GM21737 (cell line): ENCODE measurements around the gene FA2H.
"Not testable (repeated sequence)": the region's sequence is repeated elsewhere in the genome, so short reads cannot be mapped to it uniquely, and the experiment has no call there.

Experiments
- ATAC-seq: cut with Tn5 transposase; IDR thresholded peaks from one replicate; pipeline ENCODE4 v1.9.1; 2021; ENCODE audit warnings: mild to moderate bottlenecking, moderate library complexity; ENCODE audit not compliant: unreplicated experiment

FA2H gene

DNA sequence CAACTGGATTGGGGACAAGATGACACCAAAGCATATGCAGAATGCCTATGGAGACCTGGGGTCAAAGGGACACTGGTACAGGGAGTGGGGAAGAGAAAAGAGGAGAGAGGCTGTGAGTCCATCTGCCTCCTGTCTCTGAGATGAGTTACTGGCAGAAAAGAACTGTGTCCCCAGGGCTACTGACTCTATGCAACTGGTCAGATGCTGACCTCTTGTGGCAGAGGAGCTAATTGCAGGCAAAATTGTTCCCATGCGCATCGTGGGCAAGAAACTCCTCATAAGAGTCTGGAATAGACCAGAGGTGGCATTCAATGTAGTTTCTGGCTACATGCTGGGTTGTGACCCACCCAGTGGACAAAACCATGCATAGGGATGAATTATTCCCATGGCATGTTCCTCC, 47.9 kb downstream of the FA2H start:
- no peak for ATAC-seq

DNA sequence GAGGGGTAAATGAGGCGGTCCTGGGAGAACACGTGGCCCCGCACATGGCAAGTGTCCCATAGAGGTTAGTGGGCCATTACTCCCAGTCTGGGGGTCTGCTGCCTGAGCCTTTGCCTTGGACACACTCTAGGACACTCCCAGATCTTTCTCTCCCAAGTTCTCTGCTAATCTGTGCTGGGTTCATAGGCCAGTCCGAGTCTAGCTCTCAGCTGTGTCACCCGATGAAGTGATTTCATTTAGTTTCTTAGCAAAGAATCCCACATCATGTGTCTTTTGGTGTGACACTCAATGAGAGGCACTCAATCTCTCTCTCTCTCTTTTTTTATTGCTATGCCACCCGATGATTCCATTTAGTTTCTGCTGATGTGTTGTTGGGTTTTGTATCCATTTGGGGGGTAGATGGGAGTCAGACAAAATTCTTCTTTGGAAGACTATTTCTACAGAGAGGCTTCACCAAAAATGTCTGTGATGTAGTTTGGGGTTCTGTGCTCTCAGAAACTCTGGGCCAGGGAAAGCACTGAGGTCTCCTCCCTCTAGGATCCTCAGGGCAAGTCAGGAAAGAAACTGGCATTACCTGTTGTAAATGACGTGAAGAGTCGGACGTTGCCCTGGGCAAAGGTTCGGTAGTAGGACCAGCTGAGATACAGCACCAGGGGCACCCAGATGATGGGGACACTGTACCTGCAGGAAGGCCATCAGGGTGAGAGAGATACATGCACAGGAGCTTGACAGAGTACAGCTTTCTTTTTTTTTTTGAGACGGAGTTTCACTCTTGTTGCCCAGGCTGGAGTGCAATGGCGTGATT, 48.8 kb downstream of the FA2H start:
- ATAC-seq, result no peak

DNA sequence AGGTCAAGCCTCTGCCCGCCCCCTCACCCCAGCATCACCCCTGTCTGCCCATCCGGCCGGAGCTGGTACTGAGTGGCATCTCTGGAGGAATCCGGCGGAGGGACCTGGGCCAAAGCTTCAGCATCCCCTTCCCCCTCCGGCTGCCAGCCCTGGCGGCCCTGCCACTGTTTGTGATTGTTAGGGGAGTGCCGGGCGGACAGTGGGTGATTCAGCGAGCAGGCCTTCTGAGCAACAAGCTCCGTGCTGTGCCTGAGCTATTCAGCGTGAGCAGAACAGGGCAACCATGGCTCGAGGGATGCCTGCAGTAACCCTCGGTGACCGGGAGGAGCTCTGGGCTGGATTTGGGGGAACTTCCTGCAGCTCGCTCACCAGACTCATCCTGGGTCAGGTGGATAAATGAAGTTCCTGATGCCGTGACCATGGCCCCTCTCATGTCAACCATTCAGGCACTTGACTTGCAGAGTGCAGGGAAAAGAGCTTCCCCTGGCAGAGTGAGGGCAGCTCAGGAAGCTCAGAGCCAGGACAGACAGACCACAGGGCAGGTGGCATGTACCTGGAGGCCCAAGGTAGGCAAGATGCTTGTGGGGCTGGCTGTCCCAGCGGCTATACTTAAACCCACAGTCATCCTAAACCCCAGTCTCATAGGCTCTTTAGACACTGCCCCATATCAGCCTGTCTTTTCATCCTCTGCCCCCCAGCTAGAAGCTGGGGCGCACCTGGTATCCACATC, 49.6 kb downstream of the FA2H start:
- ATAC-seq, result no peak

DNA sequence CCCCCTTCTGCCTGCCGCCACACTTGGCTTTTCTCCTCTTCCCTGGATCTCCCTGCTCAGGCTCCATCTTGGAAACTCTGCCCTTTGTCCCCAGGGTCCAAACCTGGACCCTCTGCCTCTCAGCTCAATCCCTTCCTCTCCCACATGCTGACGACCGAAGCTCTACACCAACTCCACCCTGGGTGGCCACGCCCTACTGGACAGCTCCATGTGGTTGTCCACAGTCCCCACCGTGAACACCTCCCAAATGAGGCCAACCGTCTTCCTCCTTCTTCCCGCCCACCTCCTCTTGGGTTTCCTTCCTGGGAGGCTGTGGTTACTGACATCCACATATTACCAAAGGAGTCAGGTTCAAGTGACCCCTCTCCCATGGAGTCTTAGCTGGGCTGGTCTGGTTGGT, 51.4 kb downstream of the FA2H start:
- no peak for ATAC-seq

DNA sequence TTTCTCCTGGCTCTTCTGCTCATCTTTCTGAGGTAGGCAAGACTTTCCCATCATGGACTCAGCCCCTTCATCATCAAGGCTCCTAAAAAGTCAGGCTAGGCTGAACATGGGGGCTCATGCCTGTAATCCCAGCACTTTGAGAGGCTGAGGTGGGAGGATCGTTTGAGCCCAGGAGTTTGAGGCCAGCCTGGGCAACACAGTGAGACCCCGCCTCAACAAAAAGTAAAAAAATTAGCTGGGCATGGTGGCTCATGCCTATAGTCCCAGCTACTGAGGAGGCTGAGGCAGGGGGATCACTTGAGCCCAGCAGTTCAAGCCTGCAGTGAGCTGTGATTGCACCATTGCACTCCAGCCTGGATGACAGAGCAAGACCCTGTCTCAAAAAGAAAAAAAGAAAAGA, 52.5 kb downstream of the FA2H start:
- not testable (repeated sequence) for ATAC-seq

DNA sequence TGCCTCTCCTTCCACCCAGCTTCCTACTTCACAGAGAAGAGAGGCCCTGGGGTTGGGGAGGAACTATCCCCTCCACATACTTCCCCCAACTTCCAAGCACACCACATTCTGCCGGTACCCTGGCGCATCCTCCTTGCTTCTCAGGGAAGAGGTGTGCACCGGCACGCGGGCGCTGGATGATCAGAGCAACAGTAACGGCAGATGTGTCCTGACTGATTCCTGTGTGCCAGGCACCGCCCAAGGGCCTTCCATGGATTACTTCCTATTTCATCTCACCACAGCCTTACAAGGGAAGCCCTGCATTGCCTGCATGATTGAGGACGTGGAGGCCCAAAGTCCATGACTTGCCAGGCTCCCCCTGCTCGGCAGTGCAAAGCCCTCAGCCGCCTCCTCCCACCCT, 52.9 kb downstream of the FA2H start:
- no peak for ATAC-seq

DNA sequence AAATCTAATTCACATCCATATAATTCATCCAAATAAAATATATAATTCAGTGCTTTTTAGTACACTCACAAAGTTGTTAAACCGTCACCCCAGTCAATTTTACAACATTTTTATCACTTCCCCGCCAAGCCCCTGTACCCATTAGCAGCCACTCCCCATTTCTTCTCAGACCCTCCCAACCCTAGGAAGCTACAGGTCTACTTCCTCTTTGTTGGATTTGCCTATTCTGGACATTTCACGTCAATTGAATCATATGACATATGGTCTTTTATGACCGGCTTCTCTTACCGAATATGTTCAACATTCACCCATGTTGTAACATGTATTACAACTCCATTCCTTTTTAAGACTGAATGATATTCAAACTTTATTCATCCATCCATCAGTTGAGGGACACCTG, 54.0 kb downstream of the FA2H start:
- no peak for ATAC-seq

DNA sequence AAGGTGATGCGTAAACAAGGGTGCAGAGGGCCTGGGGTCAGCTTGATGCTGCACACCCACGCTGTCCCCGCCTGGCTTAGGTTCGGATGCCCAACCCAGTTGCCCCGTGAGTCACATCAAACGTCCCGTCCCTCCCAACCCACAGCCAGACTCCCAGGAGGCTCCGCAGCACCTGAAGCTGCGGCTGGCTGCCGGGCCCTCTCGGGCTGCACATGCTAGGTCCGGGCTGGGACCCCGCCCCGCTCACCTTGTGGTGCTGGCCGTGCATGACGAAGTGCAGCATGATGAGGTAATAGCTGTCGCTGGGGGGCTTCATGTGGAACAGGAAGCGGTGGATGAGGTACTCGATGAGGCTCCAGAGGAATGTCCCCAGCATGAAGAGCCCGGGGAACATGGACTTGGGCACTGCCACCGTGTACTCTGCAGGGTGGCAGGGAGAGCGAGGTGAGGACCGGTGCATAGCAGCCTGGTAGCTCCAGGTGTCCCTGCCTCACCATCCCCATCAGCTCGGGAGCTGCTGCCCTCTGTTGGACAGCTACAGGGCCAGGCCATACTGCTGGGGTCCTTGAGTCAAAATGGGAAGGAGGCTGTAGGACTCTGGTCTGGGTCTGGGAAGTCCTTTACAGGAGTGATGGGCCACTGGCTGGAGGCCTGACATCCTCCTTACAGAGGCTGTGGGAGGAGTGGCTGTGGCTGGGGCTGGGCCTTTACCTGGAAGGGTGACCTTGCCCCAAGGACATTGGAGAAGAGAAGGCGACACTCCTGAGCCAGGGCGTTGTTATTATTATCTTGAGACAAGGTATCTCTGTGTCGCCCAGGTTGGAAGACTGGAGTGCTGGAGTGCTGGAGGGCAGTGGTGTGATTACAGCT, 55.6 kb downstream of the FA2H start:
- no peak for ATAC-seq

DNA sequence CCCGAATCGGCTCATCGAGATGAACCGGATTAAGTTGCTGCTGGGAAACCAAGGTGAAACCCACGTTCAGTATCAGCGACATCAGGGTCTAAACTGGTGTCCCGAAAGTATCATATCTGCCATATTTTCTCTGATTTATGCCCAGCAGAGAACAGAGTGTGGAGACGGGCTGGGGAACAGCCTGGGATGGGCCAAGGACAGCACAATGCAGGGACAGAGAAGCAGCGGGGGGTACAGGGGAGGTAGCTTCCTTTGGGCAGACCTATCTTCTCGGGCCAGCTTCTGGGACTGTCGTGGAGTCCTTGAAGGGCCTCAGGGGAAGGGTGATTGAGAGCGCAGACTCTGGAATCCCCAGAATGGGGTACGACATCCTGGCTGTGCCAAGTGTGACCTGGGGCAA, 56.5 kb downstream of the FA2H start:
- no peak for ATAC-seq

DNA sequence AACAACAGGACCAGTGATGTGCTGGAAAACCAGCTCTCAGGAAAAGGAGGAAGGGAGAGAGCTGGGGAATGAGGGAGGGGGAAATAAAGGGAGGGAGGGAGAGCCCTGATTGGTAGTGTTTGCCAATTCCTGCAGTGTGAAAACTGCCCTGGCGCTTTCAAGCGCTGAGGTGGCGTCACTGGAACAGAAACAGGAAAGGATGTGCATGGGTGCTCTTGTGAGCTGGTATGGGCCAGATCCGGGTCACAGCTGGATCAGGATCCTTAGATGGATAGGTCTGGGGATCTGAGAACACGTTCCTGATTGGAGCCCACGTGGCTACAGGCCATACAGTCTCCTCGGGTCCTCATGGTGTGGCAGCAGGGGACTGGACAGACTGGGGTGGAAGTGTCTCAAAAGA, 57.3 kb downstream of the FA2H start:
- ATAC-seq, result no peak

DNA sequence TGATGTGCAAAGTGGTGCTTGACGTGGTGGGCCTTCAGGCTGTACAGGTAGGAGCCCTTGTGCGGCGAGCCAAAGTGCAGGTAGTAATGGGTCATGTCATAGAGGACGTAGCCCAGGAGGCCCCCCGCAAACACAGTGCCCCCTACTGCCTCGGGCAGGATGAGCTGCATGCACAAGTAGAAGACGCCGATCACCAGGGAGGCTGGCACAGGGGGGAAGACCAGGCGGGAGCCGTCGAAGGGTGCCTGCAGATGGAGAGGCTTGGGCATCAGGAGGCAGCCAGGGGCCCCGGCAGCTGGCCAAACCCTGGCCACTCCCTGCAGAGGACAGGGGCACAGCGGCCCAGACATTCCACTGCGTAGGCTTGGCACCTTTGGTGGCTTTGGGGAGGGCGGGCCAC, 58.3 kb downstream of the FA2H start:
- ATAC-seq, result no peak

DNA sequence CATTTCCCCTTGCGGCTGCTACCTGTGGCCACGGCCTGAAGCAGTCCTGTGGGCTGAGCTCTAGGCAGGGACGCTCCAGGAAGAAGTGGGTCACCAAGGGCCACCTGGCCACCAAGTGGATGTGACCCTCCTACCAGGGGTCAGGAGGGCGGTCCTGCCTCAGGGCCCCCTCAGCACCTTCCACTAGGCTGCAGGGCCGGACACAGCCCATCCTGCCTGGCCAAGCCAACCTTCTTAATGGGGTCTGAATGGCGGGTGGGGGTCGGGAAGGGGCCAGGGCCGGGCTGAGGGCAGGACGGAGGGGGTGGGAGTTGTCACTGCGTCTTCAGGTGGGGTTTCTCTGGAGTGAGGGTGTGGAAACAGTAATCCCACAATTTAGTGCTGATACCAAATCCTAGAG, 60.7 kb downstream of the FA2H start:
- no peak for ATAC-seq

DNA sequence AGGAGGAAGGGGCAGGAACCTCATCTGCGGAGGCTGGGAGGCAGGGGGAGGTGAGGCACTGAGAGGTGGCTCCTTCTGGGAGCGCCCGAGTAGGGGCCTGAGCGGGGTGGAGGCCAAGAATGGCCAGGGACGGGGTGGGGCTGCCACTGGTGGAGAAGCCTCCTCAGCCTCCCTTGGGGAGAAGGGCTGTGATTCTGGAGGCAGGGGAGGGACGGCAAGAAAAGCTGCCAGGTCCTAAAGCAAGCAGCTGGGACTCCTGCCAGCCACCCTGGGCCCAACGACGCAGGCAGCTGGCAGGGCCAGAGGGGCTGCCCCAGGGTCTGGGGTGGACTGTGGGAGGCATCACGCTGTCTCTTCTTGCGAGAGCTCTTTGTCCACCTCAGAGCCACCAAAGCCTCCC, 61.3 kb downstream of the FA2H start:
- no peak for ATAC-seq

DNA sequence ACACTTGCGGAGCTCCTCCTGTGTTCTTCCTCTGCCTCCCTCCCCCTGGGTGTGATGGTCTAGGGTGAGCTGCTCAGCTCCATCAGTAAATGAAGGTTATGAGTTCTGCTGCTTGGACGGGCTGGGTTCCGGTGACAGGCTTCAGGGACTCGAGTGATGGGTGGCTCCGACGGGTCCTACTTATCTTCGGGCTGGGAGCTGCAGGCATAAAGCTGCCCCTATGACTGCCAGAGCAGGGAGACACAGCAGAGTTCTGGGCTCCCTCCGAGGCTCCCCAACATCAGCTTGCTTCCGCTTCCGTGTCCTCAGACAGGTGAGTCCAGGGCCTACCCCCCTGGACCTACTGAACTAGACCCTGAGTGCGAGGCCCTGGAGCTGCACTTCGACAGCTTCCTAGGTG, 62.7 kb downstream of the FA2H start:
- no peak for ATAC-seq

DNA sequence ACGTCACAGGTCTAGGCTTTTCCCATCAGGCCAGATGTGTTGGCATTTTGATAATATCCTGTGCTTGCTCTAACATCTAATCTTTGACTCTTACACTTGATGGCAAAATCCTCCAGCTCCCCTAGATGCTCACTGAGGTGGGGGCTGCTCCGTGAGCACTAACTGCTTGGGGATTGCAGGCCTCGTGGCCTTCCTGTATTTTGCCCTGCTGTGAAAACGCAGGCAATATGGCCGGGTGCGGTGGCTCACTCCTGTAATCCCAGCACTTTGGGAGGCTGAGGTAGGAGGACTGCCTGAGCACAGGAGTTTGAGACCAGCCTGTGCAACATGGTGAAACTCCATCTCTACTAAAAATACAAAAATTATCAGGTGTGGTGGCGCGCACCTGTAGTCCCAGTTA, 64.2 kb downstream of the FA2H start:
- no peak for ATAC-seq

DNA sequence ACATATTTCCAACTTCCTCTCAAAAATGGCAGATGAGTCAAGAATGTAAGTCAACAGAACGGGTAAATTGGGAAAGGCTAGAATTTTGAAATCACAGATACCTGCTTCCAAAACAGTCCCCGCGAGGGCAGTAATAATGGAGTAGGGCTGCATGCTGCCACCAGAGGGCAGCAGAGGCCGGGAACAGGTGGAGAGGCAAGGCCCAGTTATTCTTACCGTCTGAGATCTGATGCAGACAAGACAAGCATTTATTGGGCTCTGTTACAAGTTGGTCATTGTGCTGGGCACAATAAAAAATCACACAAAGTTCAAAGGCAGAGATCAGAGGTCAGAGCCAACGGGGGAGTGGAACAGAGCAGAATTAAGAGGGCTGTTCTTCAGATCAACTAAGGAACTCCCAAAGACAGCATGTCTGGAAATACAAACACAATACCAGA, 65.2 kb downstream of the FA2H start:
- peak; percentile 82 for ATAC-seq

DNA sequence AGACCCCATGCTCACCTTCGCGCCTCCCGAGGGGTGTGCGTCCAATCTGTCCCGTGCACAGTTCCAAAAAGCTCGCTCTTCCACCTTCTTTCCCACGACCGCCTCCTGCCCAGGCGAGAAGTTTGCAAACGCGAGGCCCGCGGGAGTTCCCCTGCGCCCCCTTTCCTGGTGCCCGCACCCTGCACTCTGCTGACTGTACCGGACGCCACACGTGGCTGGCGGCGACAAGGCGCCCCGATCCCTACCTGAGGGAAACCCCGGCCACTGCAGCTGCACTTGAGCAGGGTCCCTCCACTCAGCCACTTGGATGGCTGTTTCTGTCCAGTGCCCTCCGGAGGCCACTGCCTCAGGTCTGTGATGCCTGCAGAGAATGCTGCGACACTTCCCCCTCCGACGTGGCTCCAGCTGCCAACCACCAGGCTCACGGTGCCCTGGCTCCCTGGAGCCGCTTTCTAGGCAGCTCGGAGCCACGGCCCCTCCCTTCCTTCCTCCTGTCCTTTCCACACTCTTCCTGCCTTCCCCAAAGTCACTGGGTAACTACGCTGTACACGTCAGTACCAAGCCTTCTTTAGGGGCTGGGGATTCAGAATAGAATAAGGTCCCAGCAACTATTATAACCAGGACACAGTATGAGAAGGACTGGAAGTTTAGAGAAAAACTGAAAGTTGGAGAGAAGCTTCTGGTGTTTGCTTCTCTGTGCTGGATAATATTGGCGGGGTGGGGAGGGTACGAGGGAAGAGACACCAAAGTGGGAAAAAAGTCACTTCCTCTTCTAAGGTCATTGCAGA, 74.0 kb downstream of the FA2H start, which contains the start of gene MLKL:
MLKL (minus strand) TSS at position 425 of the 788 bp plus-strand sequence. CDS start 5,105 bp downstream, outside the sequence.
- ATAC-seq, result peak; percentile 45

DNA sequence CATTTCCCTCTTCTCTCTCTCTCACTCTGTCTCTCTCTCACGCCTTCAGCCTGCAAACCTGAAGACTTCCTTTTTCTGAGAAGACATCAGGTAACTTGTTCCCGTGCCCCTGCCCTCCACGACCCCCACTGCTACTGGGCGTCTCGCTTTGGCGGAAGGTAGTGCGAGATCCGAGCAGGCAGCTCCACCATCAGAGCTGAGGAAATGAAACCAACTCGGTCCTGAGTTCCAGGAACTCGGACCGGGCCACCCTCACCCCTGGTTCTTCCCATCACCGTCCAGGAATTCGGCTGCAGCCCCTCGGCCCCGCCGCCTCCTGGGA, 74.5 kb downstream of the FA2H start:
- no peak for ATAC-seq

DNA sequence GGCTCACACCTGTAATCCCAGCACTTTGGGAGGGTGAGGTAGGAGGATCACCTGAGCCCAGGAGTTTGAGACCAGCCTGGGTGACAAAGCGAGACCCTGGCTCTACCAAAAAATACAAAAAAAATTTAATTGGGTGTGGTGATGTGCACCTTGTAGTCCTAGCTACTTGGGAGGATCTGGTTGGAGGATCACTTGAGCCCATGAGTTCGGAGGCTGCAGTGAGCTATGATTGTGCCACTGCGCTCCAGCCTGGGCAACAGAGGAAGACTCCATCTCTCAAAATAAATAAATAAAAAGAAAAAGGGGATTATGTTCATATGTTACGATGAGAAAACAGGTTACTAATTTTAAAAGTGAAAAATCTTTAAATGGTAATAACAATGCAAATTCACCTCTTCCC, 75.0 kb downstream of the FA2H start:
- ATAC-seq, result no peak

DNA sequence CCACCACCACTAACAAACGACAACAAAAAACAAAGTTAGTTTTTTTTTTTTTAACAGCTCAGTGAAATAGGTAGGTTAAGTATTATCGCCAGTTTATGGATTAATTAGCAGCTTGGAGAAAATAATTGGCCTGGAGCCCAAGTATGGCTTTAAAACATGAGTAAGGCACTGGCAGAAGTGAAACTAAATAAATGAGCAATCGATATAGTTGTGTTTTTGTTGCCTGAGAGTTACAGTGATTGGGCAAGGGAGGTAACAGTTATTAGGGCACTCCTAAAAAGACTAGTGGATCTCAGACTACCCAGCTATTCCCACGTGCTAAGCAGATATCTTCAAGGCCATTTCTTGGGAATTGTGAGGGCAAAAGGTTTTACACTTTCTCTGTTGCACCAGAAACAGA, 76.4 kb downstream of the FA2H start:
- ATAC-seq, result no peak
